ENCODE data around the gene CD99.

DNA sequence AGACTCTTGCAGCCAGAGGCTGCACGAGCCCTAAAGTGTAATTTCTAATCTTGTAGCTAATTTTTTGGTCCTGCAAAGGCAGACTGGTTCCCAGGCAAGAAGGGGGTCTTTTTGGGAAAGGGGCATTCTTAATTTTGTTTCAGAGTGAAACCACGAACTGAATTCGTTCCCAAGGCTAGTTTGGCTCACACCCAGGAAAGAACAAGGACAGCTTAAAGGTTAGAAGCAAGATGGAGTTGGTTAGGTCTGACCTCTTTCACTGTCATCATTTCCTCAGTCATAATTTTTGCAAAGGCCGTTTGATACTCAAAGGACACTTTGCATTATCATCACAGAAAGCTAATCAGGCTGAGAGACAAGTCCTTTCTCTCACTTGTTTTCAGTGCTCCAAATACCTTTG, 91.7 kb downstream of the CD99 start:
- TF ChIP-seq, protein P1, sequence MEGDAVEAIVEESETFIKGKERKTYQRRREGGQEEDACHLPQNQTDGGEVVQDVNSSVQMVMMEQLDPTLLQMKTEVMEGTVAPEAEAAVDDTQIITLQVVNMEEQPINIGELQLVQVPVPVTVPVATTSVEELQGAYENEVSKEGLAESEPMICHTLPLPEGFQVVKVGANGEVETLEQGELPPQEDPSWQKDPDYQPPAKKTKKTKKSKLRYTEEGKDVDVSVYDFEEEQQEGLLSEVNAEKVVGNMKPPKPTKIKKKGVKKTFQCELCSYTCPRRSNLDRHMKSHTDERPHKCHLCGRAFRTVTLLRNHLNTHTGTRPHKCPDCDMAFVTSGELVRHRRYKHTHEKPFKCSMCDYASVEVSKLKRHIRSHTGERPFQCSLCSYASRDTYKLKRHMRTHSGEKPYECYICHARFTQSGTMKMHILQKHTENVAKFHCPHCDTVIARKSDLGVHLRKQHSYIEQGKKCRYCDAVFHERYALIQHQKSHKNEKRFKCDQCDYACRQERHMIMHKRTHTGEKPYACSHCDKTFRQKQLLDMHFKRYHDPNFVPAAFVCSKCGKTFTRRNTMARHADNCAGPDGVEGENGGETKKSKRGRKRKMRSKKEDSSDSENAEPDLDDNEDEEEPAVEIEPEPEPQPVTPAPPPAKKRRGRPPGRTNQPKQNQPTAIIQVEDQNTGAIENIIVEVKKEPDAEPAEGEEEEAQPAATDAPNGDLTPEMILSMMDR (IDR thresholded peaks at IDR 0.05): no peak
- TF ChIP-seq JUND (IDR thresholded peaks at IDR 0.05) (no peak), GATA2 (CRISPR knock-in tag; IDR thresholded peaks at IDR 0.05) (no peak), GABPA (IDR thresholded peaks at IDR 0.05; ENCODE audit: low read depth) (no peak), NRF1 (IDR thresholded peaks at IDR 0.05; ENCODE audit: low read depth, low read length) (no peak), ELF1 (IDR thresholded peaks at IDR 0.05) (no peak), RAD21 (IDR thresholded peaks at IDR 0.05; ENCODE audit: low read length) (no peak), POLR2AphosphoS5 (IDR thresholded peaks at IDR 0.05; ENCODE audit: low read depth, low read length) (no peak), TEAD4 (IDR thresholded peaks at IDR 0.05; ENCODE audit: borderline replicate concordance, insufficient read depth) (no peak)
- TF ChIP-seq, protein P2, sequence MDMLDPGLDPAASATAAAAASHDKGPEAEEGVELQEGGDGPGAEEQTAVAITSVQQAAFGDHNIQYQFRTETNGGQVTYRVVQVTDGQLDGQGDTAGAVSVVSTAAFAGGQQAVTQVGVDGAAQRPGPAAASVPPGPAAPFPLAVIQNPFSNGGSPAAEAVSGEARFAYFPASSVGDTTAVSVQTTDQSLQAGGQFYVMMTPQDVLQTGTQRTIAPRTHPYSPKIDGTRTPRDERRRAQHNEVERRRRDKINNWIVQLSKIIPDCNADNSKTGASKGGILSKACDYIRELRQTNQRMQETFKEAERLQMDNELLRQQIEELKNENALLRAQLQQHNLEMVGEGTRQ (IDR thresholded peaks at IDR 0.05; ENCODE audit: borderline replicate concordance, low read depth, low read length): no peak
